Heart right ventricle (tissue), 16 donors: Measurements from ENCODE around the gene TMEM41B. TPM values are rescaled to one million over a fixed set of nuclear protein-coding genes. Genes with fewer than 3 reads are reported as not detected.

Experiments
- ATAC-seq, 8 donors: fragments of 200-7000 bp; cut with Tn5 transposase; one replicate each; pipeline ENCODE4 v1.9.1; 2020; ENCODE audit warnings: mild to moderate bottlenecking in 8 of 8, moderate library complexity in 8 of 8, moderate number of reproducible peaks in 1 of 8
- DNase-seq, 2 donors: peaks; one replicate each; pipeline ENCODE4 v3.0.0-alpha.2; 2020
- H3K27ac ChIP-seq, 10 donors: fragments of 200-600 bp; sonication (generic) in 2 of 10; one replicate each; pipeline versions ENCODE4 v1.5.0 to v1.8.0; 2020 to 2022; ENCODE audit warnings: mild to moderate bottlenecking in 3 of 10
- H3K27me3 ChIP-seq, 7 donors: fragments of 200-600 bp; one replicate each; pipeline ENCODE4 v1.8.0; 2021 to 2022; ENCODE audit warnings: mild to moderate bottlenecking in 2 of 7
- H3K36me3 ChIP-seq, 9 donors: fragments of 200-600 bp; sonication (generic) in 1 of 9; one replicate each; pipeline versions ENCODE4 v1.5.0 to v1.8.0; 2020 to 2022; ENCODE audit warnings: mild to moderate bottlenecking in 2 of 9
- H3K4me1 ChIP-seq, 9 donors: fragments of 200-600 bp; sonication (generic) in 1 of 9; one replicate each; pipeline versions ENCODE4 v1.5.0 to v1.8.0; 2020 to 2022; ENCODE audit warnings: mild to moderate bottlenecking in 4 of 9
- H3K4me3 ChIP-seq, 10 donors: fragments of 200-600 bp; sonication (generic) in 2 of 10; one replicate each; pipeline versions ENCODE4 v1.5.0 to v1.8.0; 2020 to 2022; ENCODE audit warnings: mild to moderate bottlenecking in 7 of 10, moderate library complexity in 2 of 10
- H3K9me3 ChIP-seq, 11 donors: fragments of 200-600 bp in 10 of 11; sonication (generic) in 2 of 11; one replicate each; pipeline versions ENCODE4 v1.5.0 to v1.8.0; 2013 to 2022; ENCODE audit warnings: mild to moderate bottlenecking in 2 of 11, control low read depth in 1 of 11, moderate library complexity in 1 of 11
- WGBS, 2 donors: extraction: QIAGEN DNeasy Blood & Tissue Kit; methylation state at CpG; one replicate each; pipeline ENCODE4 v1.1.7; 2013; ENCODE audit warnings: inconsistent platforms in 1 of 2; 5-methylcytosine and 5-hydroxymethylcytosine counted together
- intact Hi-C, 10 donors: fragments of 100-400 bp; cut with DNase I; formaldehyde crosslinking; loops; one replicate each; pipeline versions ENCODE4 v1.11.1 to v1.14.2; 2022
- polyA plus RNA-seq, 2 donors: library from polyadenylated mRNA; stranded (reverse); fragments of 200-250 nt; gene quantifications; one replicate each; pipeline ENCODE4 v1.2.3, GENCODE V29; 2013
- total RNA-seq, 10 donors: library from RNA; stranded (reverse); fragmentation: NEBNext Ultra II Directional in 3 of 10; extraction: Animal tissue kit (Norgen Biotek cat#: 25700) in 3 of 10; gene quantifications; one replicate each; pipeline versions ENCODE4 v1.2.1 to v1.2.4, GENCODE V29; 2021 to 2023
- TF ChIP-seq, protein P1 (sequence below), 9 donors: fragments of 200-600 bp; sonication (generic) in 2 of 9; IDR thresholded peaks; one replicate each; pipeline versions ENCODE4 v1.5.0 to v1.8.0; 2021 to 2022; ENCODE audit warnings: antibody characterized with exemption in 9 of 9, mild to moderate bottlenecking in 5 of 9, moderate library complexity in 1 of 9
- donor health status: Arrhythmogenic right ventricular cardiomyopathy.
- donor health status: ischemic (EF 13 %, LVEDD 7.1; RV severe dilation, severe dysfunction).
- donor health status: healthy with polysubstance abuse.
- donor health status: DM: no; HTN: yes; CAD: no.
- donor health status: DM: no; HTN: no; CAD: no.
- donor health status: ischemic (EF 25% LVEDD 6.9; RV normal size, moderate dysfunction).
- donor health status: ischemic (EF 25% LVEDD 5.7; RV mildly dilated, moderate dysfunction).
- donor health status: healthy.
- donor health status: DM: yes; HTN: yes; CAD: no.
- donor health status: Ischemic cardiomyopathy.
- donor health status: ischemic (EF 35%, LVEDD 5.7; RV mildly dilated, moderate dysfunction).
- donor health status: nonischemic (EF 11% LVEDD 7.7; RV severe dilation, severe dysfunction).
- donor health status: DM: yes; HTN: yes; CAD: no.
- donor health status: PGD.
- donor health status: ischemic (EF 29% LVEDD 5.4; RV normal size, mild dysfunction).
- donor health status: nonischemic (EF 23%, LVEDD 6.1; RV moderate dilation, normal function).

The TMEM41B gene
- total and polyA plus RNA-seq, 12 donors, result 11.6 to 25.1 (median 20.4) TPM

DNA sequence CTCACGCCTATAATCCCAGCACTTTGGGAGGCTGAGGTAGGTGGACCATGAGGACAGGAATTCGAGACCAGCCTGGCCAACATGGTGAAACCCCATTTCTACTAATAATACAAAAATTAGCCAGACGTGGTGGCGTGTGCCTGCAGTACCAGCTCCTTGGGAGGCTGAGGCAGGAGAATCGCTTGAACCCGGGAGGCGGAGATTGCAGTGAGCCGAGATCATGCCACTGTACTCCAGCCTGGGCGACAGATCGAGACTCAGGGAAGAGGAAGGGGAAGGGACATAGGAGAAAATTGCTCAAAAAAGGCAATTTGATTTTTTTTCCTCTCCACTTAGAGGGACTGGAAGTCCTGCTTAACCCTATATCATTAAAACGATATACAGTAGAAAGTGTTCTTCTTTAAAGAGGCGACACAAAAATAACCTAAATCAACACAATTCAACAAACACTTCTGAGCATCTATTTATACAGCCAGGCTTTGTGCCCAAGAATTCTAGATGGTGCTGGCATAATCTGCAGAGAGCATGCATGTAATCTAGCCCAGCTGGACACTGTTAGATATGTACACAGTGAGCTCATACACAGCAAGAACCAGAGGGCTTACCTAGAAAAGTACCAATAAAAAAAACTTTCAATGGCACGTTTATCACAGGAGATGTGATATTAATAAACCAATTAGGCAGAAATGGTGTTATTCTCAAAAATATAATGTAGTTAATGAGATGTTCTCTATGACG, 28.4 kb downstream of the TMEM41B start:
- Histone ChIP-seq H3K9me3 (no peaks in the 10 kb centered on the region), H3K4me1 (peaks cover 0 to 11% (median 2%) of the 10 kb centered on the region in 9 donors), H3K4me3 (no peak overlapping the region), H3K27ac (peak overlapping the region in 7 of 10 donors; percentile 31 to 77 (median 59)), H3K36me3 (peaks cover 0 to 72% (median 5%) of the 10 kb centered on the region in 9 donors), H3K27me3 (no peaks in the 10 kb centered on the region)
- WGBS, 2 donors, result 56 to 72% methylated on average over 14 of the region's 14 CpGs
- TF ChIP-seq, protein P1, sequence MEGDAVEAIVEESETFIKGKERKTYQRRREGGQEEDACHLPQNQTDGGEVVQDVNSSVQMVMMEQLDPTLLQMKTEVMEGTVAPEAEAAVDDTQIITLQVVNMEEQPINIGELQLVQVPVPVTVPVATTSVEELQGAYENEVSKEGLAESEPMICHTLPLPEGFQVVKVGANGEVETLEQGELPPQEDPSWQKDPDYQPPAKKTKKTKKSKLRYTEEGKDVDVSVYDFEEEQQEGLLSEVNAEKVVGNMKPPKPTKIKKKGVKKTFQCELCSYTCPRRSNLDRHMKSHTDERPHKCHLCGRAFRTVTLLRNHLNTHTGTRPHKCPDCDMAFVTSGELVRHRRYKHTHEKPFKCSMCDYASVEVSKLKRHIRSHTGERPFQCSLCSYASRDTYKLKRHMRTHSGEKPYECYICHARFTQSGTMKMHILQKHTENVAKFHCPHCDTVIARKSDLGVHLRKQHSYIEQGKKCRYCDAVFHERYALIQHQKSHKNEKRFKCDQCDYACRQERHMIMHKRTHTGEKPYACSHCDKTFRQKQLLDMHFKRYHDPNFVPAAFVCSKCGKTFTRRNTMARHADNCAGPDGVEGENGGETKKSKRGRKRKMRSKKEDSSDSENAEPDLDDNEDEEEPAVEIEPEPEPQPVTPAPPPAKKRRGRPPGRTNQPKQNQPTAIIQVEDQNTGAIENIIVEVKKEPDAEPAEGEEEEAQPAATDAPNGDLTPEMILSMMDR (IDR thresholded peaks at IDR 0.05), result no peak
- ATAC-seq (peak; percentile 81 to 98 (median 94)), DNase-seq (peak in 1 of 2 donors; percentile 36)
- intact Hi-C loops, result no loop called here

DNA sequence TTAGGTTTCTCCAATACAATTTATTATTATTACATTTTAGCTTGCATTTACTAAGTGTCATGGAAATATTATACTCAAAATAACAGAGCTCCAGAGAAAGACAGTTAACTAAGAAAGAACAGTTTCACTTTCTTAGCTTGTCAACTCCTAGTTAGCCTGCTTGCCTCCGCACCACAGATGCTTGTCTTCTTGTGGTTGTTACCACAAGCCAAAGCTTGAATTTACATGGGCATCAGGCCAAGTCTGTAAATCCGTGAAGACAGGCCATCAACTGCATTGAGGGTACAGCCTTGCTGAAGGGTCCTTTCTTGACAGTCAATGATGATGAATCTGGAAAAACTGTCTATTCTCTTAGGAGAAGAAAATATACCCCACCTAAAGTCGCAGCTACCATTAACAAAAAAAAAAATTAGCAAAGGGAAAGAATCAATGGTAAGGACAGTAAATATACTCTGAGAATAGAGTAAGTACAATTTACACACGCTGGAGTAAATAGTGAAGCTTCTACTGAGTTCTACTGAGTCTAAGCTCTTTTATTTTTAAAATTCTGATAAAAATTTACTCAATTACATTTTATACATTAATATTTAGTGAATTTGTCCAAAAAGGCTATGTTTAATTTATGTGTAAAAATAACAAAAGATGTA, 33.6 kb downstream of the TMEM41B start:
- intact Hi-C loops, result no loop called here
- ATAC-seq (peak in 2 of 8 donors; percentile 35 to 37), DNase-seq (no peak)
- no peaks in the 10 kb centered on the region for H3K9me3 ChIP-seq
- H3K27me3 ChIP-seq, result no peaks in the 10 kb centered on the region
- H3K27ac ChIP-seq, result peak overlapping the region in 5 of 10 donors; percentile 7 to 47 (median 22)
- no peak overlapping the region for H3K4me3 ChIP-seq
- H3K4me1 ChIP-seq, result peaks cover 0 to 12% (median 4%) of the 10 kb centered on the region in 9 donors
- 42 to 56% methylated on average over 4 of the region's 4 CpGs for WGBS, 2 donors
- TF ChIP-seq, protein P1 (IDR thresholded peaks at IDR 0.05), result no peak
- peaks cover 0 to 53% (median 5%) of the 10 kb centered on the region in 9 donors for H3K36me3 ChIP-seq

DNA sequence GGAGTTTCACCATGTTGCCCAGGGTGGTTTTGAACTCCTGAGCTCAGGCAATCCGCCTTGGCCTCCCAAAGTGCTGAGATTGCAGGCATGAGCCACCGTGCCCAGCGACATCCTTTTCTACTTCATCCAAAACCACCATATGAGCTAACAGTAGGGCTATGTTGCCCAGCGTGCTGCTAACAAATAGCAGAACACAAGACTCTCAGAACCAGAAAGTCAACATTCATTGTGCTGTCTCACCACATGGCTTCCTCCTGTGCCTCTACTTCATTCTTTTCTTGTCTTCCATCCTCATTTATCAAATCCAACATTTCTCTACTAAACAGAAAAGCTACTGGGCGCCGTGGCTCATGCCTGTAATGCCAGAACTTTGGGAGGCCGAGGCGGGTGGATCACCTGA, 37.2 kb downstream of the TMEM41B start:
- ATAC-seq (no peak), DNase-seq (no peak)
- Histone ChIP-seq H3K36me3 (peaks cover 0 to 24% (median 2%) of the 10 kb centered on the region in 9 donors), H3K27ac (no peak overlapping the region), H3K4me1 (peaks cover 4 to 40% (median 25%) of the 10 kb centered on the region in 9 donors), H3K27me3 (no peaks in the 10 kb centered on the region), H3K9me3 (no peaks in the 10 kb centered on the region), H3K4me3 (no peak overlapping the region)
- intact Hi-C loops, result no loop called here
- WGBS, 2 donors, result 94 to 95% methylated on average over 8 of the region's 8 CpGs
- TF ChIP-seq, protein P1 (IDR thresholded peaks at IDR 0.05), result no peak

DNA sequence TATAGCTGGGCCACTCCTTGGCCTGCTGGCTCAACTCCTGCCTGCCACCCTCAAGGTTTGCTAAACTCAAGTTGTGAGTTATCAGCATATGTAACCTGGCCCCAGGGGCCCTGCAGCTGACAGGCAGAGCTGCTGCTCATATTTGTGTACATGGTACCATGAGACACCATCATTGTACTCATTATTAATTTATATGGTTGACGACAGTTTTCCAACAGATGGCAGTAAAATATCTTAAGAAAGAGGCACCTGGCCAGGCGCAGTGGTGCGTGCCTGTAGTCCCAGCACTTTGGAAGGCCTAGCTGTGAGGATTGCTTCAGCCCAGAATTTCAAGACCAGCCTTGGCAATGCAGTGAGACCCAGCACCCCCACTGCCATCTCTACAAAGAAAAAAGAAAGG, 37.8 kb downstream of the TMEM41B start:
- TF ChIP-seq, protein P1 (IDR thresholded peaks at IDR 0.05), result no peak
- no peaks in the 10 kb centered on the region for H3K9me3 ChIP-seq
- peaks cover 4 to 40% (median 25%) of the 10 kb centered on the region in 9 donors for H3K4me1 ChIP-seq
- no peak for ATAC-seq
- no peaks in the 10 kb centered on the region for H3K27me3 ChIP-seq
- H3K4me3 ChIP-seq, result no peak overlapping the region
- H3K36me3 ChIP-seq, result peaks cover 0 to 19% (median 0%) of the 10 kb centered on the region in 9 donors
- no peak overlapping the region for H3K27ac ChIP-seq
- WGBS, 2 donors, result 89 to 92% methylated on average over 3 of the region's 3 CpGs
- no peak for DNase-seq
- intact Hi-C loops, result no loop called here
